OCI-LY3 (cell line): ENCODE data around the gene SACM1L.

Experiments used
- EZH2phosphoT487 ChIP-seq: fragments of 200-600 bp; shearing (Covaris generic); IDR thresholded peaks from 2 replicates; pipeline ENCODE4 v1.6.1; 2018; ENCODE audit warnings: antibody characterized with exemption, mixed run types, low read depth
- TF ChIP-seq, protein P1 (sequence below): fragments of 200-600, 300-600 bp; sonication (generic); IDR thresholded peaks from 2 replicates; pipeline ENCODE4 v1.5.1; 2014; ENCODE audit warnings: antibody characterized with exemption, low read length, low read depth

DNA sequence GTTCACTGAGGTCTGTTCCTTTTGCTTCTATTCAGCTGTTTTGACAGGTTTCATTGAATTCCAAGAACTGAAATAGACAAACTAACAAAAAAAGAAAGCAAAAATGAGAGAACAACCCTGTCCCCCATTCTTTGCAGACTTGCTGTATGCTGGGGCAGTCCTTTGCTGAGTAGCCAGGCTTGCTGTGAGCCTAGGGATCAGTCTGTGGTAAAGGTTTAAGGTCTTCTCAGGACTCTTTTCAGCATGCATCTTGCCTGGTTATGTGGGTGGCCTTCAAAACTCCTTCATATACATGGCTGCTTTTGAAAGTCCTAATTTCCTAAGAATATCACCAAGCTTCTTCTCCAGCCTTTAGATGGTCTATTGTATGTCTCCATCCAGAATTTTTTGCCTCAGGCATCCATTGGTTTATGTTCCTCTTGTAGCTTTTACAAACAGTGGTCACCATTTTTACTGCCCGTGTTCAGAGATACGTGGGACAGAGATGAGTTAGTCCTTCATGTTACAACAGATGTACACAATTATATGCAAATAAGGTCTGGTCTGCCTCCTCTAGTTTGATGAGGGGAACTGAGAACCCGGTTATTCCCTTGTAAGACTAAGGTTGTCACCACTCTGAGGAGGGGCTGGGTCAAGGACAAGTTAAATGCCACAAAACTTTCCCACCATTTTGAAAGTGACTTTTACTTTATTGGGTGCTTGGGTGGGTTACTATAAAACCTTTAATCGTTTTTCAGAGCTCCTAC is 41.4 kb downstream of the SACM1L start:
- TF ChIP-seq, protein P1, sequence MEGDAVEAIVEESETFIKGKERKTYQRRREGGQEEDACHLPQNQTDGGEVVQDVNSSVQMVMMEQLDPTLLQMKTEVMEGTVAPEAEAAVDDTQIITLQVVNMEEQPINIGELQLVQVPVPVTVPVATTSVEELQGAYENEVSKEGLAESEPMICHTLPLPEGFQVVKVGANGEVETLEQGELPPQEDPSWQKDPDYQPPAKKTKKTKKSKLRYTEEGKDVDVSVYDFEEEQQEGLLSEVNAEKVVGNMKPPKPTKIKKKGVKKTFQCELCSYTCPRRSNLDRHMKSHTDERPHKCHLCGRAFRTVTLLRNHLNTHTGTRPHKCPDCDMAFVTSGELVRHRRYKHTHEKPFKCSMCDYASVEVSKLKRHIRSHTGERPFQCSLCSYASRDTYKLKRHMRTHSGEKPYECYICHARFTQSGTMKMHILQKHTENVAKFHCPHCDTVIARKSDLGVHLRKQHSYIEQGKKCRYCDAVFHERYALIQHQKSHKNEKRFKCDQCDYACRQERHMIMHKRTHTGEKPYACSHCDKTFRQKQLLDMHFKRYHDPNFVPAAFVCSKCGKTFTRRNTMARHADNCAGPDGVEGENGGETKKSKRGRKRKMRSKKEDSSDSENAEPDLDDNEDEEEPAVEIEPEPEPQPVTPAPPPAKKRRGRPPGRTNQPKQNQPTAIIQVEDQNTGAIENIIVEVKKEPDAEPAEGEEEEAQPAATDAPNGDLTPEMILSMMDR, result no peak
- no peak for TF ChIP-seq EZH2phosphoT487
